Smooth muscle cell (in vitro differentiated cells): ENCODE data around the gene PCSK6. TPM values are rescaled to one million over a fixed set of nuclear protein-coding genes. Genes with fewer than 3 reads are reported as not detected.

Experiments
- DNase-seq: peaks from one replicate; lab custom pipeline; 2025; ENCODE audit not compliant: unreplicated experiment; lab: John Stamatoyannopoulos, UW
- H2AFZ ChIP-seq: fragments of 200-600 bp; sonication (generic); 2 replicates; pipeline ENCODE4 v1.6.0; 2016; ENCODE audit warnings: antibody characterized with exemption, low read depth, mild to moderate bottlenecking
- H3F3A ChIP-seq: fragments of 200-600 bp; sonication (generic); 2 replicates; pipeline ENCODE4 v1.6.0; 2017; ENCODE audit warnings: antibody characterized with exemption, low read depth
- H3K27ac ChIP-seq: fragments of 200-600 bp; sonication (generic); 2 replicates; pipeline ENCODE4 v1.5.1; 2016; ENCODE audit warnings: low read depth, mild to moderate bottlenecking
- H3K27me3 ChIP-seq: fragments of 200-600 bp; sonication (generic); 2 replicates; pipeline ENCODE4 v1.6.1; 2016; ENCODE audit warnings: low read depth, mild to moderate bottlenecking
- H3K36me3 ChIP-seq: fragments of 200-600 bp; sonication (generic); 2 replicates; pipeline ENCODE4 v1.5.1; 2016; ENCODE audit warnings: low read depth
- H3K4me1 ChIP-seq: fragments of 200-600 bp; sonication (generic); 2 replicates; pipeline ENCODE4 v1.5.1; 2016; ENCODE audit warnings: low read depth
- H3K4me2 ChIP-seq: fragments of 200-600 bp; sonication (generic); 2 replicates; pipeline ENCODE4 v1.6.0; 2016; ENCODE audit warnings: mild to moderate bottlenecking
- H3K4me3 ChIP-seq: fragments of 200-600 bp; sonication (generic); 2 replicates; pipeline ENCODE4 v1.5.1; 2016; ENCODE audit warnings: mild to moderate bottlenecking
- H3K79me2 ChIP-seq: fragments of 200-600 bp; sonication (generic); 2 replicates; pipeline ENCODE4 v1.6.0; 2016; ENCODE audit warnings: low read depth, mild to moderate bottlenecking
- H3K9ac ChIP-seq: fragments of 200-600 bp; sonication (generic); 2 replicates; pipeline ENCODE4 v1.6.0; 2016; ENCODE audit warnings: low read depth
- H3K9me3 ChIP-seq: fragments of 200-600 bp; sonication (generic); replicated peaks from 2 replicates; pipeline ENCODE4 v1.5.1; 2016; ENCODE audit warnings: low read depth
- H4K20me1 ChIP-seq: fragments of 200-600 bp; sonication (generic); 2 replicates; pipeline ENCODE4 v1.6.0; 2016; ENCODE audit warnings: low read depth
- WGBS: methylation state at CpG from one replicate; pipeline ENCODE4 v1.1.7; 2016; ENCODE audit warnings: low lambda C conversion rate; 5-methylcytosine and 5-hydroxymethylcytosine counted together
- polyA plus RNA-seq: library from polyadenylated mRNA; unstranded; fragments of >200 nt; fragmentation: Nextera tagmentation; extraction: Ambion mirVana; gene quantifications from 2 replicates; pipeline ENCODE4 v1.2.1, GENCODE V29; 2016
- total RNA-seq: library from RNA; depleted of rRNA; stranded (reverse); fragments of >200 nt; gene quantifications from 2 replicates; pipeline ENCODE4 v1.2.3, GENCODE V29; 2014
- TF ChIP-seq, protein P1 (sequence below): fragments of 200-600 bp; sonication (generic); IDR thresholded peaks from 2 replicates; pipeline ENCODE4 v1.5.1; 2017; ENCODE audit warnings: borderline replicate concordance, mild to moderate bottlenecking, antibody characterized with exemption; ENCODE audit not compliant: insufficient read depth, poor library complexity, severe bottlenecking

The PCSK6 gene
- total and polyA plus RNA-seq, 2 experiments from 2014 or later, result 17.5 TPM

DNA sequence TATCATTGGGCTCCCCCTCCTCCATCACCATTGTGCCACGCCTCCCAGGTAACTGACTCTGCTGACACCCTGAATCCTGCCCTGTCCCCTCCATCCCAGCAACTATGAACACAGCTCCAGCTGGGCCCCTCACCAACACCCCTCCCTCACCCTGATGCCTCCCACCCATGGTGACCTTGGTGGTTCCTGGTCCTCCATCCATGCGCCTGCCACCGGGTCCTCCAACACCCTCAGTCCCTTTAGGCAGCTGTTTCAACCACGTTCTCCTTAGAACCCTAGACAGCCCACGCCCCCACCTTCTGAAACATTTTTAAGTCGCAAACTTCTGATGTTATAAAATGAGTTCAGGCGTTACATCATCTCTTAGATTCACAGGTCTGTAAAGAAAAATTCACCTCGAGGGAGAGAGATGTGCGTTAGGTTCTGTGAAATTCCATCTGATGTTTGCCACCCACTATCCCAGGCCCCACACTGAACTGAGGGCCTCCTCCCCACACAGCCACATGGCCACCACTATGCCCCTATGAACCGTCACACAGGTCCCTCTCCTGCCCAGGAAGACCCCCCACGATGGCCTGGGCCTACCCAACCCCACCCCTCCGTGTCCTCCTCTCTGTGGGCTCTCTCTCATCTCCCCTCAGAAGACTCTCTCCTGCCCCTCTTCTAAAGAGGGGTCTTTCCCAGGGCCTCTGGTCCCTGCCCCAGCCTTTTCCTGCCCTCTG lies 29.8 kb downstream of the PCSK6 start:
- Histone ChIP-seq H3K27me3 (no peaks in the 10 kb centered on the region), H3K9ac (no peak overlapping the region), H3K4me2 (no peak overlapping the region), H3K27ac (no peak overlapping the region), H3K4me1 (no peaks in the 10 kb centered on the region), H3K36me3 (no peaks in the 10 kb centered on the region), H2AFZ (no peak overlapping the region), H3K79me2 (no peaks in the 10 kb centered on the region), H3K4me3 (no peak overlapping the region), H3F3A (peaks cover 7% of the 10 kb centered on the region), H4K20me1 (no peaks in the 10 kb centered on the region), H3K9me3 (no peaks in the 10 kb centered on the region)
- TF ChIP-seq, protein P1, sequence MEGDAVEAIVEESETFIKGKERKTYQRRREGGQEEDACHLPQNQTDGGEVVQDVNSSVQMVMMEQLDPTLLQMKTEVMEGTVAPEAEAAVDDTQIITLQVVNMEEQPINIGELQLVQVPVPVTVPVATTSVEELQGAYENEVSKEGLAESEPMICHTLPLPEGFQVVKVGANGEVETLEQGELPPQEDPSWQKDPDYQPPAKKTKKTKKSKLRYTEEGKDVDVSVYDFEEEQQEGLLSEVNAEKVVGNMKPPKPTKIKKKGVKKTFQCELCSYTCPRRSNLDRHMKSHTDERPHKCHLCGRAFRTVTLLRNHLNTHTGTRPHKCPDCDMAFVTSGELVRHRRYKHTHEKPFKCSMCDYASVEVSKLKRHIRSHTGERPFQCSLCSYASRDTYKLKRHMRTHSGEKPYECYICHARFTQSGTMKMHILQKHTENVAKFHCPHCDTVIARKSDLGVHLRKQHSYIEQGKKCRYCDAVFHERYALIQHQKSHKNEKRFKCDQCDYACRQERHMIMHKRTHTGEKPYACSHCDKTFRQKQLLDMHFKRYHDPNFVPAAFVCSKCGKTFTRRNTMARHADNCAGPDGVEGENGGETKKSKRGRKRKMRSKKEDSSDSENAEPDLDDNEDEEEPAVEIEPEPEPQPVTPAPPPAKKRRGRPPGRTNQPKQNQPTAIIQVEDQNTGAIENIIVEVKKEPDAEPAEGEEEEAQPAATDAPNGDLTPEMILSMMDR, result no peak
- WGBS, result 96% methylated on average over 12 of the region's 12 CpGs
- no peak for DNase-seq

DNA sequence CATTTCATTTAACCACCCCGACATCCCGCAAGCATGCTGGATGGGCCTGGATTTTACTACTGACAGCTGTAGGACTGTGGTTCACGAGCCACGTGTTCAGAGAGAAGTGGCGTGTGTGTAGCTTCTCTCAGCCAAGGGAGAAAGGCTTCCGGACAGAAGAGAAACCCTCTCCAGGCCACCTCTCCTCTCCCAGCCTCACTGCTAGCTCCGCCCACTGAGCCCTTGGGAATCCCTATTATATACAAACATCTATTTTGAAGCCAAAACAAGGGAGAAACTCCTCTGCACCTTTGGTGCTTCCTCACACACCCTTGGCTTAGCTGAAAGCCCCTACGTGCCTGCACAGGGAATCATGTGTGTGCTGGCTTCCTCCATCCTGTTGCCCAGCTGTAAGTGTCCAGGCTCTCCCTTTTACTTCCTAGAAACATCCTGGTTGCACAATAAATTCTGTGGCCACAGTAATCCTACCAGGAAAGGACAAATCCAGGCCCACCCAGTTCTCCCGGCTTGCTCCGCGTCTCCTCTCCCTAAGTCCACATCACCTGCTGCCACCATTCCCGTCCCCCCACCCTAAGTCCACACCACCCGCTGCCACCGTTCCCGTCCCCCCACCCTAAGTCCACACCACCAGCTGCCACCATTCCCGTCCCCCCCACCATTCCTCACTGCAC lies 30.5 kb downstream of the PCSK6 start:
- Histone ChIP-seq H3K79me2 (no peaks in the 10 kb centered on the region), H3K27ac (no peak overlapping the region), H2AFZ (peak overlapping the region; percentile 40), H3K4me1 (no peaks in the 10 kb centered on the region), H3K9ac (no peak overlapping the region), H3K4me2 (peak overlapping the region; percentile 50), H3F3A (peaks cover 7% of the 10 kb centered on the region), H3K27me3 (no peaks in the 10 kb centered on the region), H3K9me3 (no peaks in the 10 kb centered on the region), H3K36me3 (no peaks in the 10 kb centered on the region), H4K20me1 (no peaks in the 10 kb centered on the region), H3K4me3 (no peak overlapping the region)
- 32% methylated on average over 9 of the region's 16 CpGs for WGBS
- TF ChIP-seq, protein P1, result no peak
- DNase-seq, result no peak

DNA sequence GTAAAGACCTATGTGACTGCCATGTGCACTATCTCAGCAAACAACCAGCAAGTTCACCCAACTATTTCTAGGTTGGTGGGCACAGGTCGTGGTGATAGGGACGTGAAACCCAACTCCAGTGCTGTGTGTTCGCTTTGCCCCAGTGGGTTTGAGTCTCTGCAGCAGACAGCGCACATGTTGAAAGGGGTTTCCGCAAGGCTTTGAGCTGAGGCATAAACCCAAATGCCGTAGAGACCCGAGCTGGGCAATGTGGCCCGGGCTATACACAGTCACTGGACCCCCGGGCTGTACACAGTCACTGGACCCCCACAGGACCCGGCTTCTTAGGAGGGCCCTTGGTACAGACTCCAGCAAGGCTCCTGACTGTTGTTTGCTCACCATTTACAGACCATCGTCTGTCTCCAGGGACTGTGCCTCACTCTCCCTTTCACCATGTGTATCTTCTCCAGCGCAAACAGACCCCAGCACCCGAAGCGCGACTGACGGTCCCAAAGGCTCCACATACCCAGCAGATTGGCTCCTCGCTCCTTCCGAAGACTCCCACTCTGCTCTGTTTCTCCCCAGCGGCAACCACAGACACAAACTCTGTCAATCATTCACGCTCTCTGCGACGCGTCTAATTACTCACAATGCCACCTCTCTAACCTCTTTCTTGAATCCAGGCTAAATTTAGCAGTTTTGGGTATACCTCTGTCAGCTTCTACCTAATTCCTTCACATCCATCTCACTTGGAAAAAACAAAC lies 31.2 kb downstream of the PCSK6 start:
- Histone ChIP-seq H3K4me2 (peak overlapping the region; percentile 50), H2AFZ (peak overlapping the region; percentile 40), H3K27ac (no peak overlapping the region), H3K4me1 (peaks cover under 1% of the 10 kb centered on the region), H3K27me3 (no peaks in the 10 kb centered on the region), H4K20me1 (no peaks in the 10 kb centered on the region), H3K79me2 (no peaks in the 10 kb centered on the region), H3K36me3 (no peaks in the 10 kb centered on the region), H3K9me3 (no peaks in the 10 kb centered on the region), H3K4me3 (no peak overlapping the region), H3F3A (peaks cover 7% of the 10 kb centered on the region), H3K9ac (no peak overlapping the region)
- TF ChIP-seq, protein P1, result no peak
- WGBS, result 89% methylated on average over 23 of the region's 23 CpGs
- DNase-seq, result no peak
